GM19438 (cell line): ENCODE data around the gene DENND1A.

Experiments used
- ATAC-seq: cut with Tn5 transposase; IDR thresholded peaks from one replicate; pipeline ENCODE4 v1.9.1; 2021; ENCODE audit warnings: low read depth; ENCODE audit not compliant: unreplicated experiment

The DENND1A gene

DNA sequence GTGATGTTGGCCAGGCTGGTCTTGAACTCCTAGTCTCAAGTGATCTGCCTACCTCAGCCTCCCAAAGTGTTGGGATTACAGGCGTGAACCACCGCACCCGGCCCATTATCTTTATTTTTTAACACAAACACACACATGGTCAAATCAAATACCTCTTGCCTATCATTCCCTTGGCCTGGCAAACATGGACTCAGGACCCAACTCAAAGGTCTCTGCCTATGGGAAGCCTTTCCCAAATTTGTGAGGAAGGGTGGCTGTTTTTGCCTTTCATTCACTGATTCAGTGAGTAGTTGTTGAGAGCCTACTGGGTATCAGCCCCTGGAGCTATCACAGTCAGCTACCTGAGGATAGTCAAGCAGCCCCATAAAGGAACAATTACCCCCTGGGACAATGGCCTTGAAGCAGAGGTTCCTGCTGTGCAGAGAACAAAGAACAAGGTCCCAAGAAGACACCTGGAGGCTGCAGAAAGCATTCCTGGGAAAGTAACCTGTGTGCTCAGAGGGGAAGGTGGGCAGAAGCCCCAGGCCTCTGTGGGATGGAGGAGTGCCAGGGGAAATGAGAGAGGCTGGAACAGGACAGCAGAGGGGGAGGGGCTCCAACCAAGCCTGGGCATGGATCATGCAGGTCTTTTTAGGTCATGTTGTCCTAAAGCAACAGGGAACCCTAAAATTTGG is 447.5 kb downstream of the DENND1A start:
- no peak for ATAC-seq

DNA sequence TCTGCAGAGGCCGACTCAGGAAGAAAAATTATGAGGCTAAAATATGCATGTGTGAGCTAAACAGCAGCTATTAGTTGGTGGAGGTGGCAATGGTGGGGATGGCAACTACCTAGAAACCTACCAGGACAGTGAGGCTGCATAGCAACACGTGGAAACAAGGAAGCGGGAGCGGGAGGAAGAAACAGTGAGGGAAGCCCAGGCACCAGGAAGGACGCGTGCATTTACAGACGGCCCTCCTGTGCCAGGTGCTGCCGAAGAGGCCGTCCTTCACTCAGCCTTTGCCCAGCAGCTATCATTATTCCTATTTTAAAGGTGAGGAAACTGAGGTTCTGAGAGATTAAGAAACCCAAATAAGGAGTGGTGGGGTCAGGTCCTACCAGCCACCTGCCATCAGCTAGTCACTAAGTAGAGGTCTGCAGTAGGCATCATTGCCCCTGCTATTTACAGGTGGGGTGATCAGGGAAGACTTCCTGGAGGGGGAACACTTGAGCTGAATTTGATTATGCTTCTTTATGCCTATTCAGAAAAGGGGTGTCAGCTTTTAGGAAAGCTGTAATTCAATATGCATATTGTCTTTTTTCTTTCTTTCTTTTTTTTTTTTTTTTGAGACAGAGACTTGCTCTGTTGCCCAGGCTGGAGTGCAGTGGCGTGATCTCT is 448.6 kb downstream of the DENND1A start:
- ATAC-seq, result no peak

DNA sequence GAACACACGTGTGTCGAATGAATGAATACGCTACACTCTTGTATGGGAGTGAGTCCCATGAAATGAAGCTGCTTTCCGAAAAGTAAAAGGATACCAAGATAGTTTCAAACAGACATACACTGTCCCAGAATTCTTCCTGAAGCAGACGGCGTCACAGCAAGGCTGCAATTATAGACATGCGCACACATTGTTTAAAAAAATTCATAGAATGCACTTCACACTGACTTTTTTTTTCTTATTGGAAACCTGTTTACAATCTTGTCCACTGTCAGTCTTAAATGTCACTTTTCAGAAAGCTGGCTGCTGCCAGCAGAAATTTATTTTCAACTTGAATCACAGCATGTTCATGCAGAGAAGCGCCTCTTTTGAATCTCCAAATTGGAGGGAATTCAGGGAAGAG is 449.1 kb downstream of the DENND1A start:
- ATAC-seq, result no peak

DNA sequence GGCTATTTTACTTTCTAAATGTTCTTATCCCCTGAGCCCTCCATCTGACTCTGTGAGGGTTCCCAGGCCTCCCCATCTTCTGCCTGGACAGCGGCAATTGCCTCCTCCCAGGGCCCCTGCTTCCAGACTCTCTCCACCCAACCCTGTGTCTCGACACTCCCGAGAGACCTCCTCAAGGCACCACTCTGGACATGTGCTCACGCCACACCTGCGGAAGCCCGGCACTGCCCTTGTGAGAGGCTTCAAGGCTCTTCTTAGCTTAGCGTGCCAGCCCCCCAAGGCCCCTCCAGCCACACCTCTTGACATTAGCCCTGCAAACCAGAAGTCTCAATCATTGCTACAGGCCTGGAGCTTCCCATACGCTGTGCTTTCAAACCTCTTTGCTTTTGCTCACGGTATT is 449.8 kb downstream of the DENND1A start:
- ATAC-seq, result no peak

DNA sequence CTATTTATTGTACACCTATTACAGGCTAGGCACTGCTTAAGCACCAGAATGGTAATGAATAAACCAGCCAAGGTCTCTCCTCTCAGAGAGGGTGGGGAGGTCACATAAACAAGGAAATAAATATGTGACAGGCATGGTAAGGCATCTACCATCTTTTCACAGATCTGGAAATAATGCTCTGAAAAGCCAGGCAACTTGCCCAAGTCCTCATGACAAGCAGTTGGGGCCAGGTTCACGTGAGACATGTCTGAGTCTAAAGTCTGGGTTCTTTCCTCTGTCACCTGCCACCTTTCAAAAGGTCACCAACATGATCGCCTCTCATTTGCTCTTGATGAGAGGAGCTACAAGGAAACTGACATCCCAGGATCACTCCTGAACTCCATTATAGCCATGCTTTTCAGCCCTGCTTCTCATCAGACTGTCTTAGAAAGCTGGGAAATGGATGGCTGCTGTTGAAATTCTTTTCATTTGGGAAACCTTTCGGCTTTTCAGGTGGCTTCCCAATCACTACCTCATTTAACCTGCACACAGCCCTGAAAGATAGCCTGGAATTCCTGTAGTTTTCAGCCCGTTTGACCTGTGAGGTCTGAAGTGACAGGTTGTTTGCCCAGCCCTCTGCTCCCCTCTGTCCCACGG is 450.8 kb downstream of the DENND1A start:
- no peak for ATAC-seq

DNA sequence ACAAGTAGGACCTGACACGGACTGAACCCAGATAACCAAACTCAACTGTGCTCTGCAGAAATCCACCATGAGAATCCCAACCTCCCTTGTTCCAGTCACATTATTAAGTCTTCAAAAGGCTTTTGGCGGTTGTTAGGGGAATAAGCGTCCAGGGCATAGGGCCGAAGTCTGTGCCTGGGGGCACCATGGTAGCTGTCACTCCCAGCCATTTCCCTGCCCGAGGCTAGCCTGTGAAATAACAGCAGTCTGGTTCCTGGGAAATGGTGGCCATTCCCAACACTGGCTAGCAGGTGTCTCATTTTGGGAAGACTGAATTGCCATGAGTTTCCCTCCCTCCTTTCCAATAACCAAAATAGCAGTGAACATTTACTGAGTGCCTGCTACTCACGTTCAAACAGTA is 451.8 kb downstream of the DENND1A start:
- ATAC-seq, result no peak

DNA sequence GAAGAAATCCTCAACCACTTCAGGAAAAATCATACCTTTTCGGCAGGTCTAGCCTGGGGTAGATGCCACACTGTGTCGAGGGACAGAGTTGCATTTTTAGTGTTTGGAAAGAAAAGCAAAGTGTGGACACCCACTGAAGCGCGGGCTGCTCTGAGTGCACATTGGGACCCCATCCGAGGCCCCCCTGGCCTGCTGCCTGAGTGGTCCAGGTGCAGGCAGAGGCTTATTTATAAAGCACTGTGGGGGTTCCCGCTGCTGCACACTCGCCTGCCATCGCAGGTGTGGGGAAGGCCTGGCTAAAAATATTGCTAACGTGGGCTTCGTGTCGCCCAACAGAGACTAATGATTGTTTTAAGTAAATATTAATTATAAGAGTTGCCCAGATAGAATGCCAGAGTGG is 454.5 kb downstream of the DENND1A start:
- ATAC-seq, result no peak

DNA sequence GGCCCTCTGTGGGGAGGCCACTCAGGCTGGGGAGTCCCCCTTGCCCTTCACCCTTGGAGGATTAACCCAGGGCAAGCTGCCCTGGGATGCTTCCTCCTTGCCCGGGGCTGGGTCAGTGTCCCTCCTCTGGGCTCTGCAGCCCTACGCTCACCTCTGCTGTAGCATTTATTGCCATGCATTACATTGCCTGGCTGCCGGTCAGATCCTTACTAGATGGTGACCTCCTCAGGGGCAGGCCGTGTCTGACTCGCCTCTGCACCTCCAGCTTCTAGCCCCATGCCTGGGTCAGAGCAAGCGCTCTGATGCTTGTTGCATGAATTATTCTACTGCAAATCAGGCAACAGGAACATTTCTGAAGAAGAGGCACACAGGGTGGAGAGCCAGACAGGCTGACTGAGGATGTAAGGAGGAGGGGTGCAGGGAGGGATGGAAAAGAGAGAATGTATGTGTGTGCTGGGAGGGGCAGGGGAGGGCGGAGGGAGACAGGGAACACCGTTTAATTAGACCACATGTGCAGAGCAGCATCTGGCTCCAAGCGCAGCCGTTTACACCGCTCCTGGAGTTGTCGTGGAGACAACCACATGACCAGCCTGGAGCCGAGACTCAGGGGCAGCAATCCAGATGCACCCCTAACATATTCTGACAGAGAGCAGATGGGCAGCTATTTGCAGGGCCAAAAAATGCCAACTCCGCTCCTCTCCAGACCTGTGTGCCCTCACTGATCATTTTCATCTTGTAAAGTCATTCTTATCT is 456.9 kb downstream of the DENND1A start:
- no peak for ATAC-seq

DNA sequence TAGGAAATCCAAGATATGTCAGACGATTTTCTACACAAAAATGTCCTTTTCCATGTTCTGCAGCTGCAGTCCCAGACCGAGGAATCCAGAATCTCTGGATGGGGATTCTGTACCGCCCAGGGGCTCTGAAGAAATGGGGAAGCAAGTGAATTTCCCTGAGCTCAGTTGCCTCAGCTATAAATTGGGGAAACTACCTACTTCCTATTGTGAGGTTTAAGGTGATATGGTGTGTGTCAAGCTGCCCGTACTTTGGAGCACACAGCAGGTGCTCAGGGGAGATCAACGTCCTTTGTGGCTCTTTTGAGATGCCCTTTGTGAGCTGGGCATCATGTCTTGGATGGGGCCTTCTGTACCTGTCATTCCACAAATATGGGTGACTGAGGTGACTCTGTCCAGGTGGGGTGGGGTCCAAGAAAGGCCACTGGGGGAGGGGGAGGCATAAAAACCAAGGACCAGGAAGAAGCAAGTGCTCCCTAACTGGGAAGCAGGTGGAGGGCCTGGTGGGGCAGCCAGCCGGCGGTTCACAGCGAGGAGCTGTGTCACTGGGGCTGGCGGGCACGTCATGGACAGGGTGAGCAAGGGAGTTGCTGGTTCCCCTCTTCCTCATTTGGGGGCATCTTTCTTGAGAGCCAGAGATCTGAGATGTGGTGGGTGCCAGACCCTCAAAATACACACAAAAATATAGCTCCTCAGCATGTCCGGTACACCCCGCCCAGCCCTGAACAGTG is 457.9 kb downstream of the DENND1A start:
- no peak for ATAC-seq

DNA sequence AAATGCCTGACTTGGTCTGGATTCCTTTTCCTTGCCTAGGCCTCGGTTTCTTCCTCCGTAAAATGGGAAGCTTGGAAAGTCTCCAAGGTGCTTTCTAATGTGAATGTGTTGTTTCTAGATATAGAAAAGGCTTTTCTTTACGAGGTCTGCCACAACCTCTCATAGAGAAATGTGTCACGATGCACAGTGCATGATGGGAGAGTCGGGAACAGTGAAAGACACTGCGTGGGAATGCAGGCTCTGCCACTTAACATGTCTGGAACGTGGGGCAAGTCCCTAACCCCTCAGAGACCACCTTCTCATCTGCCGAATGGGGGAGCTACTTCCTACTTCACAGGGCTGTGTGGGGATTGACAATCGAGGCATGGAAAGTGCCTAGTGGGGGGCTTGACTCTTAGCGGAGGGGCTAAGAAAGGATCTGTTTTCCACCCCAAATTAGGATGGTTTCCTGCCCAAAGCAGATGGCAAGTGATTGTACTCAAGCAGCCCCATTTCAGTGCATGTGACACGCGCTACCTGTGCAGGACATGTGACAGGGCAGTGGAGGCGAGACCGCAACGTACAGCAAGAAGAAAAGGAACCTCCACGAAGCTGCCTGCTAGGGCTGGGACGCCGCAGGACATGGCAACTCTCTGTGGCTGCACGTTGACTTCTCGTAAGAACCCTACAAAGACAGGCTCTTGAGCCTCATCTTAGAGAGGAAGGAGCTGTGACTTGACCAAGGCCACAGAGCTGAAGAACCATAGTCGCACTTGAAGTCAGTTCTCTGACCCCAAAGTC is 458.7 kb downstream of the DENND1A start:
- ATAC-seq, result no peak

DNA sequence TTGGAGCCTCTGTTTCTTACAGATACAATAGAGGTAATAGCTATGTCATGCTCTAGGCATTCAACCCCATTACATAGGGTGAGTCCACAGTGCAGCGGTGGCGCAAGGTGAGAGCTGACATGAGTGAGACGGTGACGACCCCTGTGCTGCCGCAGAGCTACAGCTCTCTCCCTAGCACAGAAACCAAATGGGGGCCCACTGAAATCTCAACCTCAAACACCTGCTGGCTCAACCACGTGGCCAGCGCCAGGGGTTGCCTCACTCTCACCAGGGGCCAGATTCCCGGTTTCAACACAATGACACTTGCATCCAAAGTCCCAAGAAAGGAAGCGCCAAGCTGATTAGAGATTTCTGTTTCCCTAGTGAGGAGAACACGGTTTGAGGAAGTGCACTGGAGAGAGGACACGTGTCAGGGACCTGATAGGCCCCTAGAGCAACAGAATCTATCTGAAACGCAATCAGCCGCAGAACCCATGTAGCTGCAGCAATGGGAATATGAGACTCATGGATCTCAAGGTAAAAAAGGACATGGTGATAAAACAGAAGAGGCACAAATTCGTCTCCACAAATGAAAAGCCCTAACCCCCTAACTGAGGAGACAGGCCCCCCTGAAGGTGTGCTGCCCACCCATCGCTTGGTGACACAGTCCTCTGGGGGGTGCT is 459.7 kb downstream of the DENND1A start:
- no peak for ATAC-seq

DNA sequence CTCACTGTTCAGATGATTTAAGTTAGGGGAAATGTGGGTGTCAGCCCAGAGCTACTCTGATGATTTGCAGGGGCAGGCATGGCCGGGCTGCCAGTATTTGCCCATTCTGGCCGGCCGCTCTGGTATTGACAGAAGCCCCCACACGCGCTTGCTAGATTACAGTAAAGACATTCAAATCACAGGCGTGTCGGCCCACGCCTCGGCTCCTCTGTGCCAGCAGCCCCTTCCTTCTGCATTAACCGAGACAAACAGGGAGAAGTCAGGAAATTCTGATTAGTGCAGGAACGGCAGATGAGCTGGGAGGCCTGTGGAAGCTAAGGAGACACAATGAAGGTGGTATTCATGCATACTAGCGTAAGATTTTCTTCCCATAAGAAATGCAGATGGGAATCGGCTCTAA is 460.6 kb downstream of the DENND1A start:
- ATAC-seq, result no peak

DNA sequence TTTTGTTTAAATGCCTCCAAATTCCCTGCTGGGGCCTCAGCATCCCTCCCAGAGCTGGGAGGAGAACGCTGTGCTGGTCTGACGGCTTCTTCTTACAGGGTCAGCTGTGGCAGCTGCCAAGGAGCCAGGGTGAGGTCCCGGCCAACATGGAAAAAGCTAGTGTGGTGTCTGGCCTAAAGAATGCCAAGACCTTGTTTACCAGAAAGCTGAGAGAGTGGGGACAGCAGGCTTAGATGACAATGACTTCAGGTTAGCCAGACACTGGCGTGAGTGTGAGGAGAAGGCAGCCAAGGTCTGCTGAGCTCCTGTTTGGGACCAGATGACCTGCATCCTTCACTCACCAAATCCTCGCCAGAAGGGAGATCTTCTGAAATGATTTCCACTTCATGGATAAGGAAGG is 461.4 kb downstream of the DENND1A start:
- no peak for ATAC-seq

DNA sequence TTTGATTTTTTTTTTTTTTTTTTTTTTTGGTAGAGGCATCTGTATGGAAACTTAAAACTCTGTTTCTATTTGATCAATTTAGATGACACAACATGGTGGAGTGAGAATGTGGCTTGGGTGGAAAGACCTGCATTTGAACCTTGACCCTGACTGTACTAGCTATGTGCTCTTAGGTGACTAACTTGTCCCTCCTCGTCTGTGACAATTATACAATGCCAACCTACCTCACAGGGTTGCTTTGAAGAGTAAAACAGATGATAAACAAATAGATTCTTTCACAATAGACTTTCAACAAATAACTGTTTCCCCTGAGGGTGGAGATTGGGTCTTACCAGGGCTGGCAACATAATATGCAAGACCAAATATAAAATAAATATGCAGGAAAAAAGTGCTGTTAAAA is 464.6 kb downstream of the DENND1A start:
- no peak for ATAC-seq

DNA sequence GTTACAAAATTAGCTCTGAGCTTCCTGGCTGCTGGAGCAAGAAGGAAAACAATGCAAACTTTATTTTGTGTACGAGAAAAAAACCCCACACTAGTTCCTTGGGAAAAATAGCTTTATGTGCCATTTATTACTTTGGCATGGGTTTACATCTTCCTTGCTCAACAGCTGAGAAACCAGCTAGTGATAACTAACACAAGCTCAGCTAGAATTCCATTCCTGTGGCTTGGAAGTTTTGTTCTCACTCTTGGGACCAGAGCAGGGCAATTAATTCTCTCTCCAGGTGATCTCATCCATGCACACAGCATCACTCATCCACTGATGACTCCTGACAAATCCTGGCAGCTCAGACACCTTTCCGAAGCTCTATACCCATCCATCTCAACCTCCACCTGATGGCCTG is 469.8 kb downstream of the DENND1A start:
- no peak for ATAC-seq

DNA sequence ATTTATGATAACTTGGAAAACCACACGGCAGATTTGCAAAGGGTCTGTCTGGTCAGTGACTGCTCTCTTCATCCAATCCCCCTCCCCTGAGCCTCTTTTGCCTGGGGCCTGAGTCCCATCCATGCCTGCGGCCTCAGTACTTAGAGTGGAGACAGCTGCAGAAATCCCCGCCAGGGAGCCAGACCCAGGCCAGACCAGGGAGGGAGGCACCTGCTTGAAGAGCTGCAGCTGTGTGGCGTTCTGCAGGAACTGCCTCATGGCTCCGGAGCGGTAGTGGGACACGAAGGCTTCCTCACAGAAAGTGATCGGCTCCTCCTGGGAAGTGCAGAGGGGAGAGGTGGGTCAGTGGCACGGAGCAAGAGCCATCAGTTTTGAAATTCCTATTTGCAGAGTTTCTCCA is 472.3 kb downstream of the DENND1A start:
- no peak for ATAC-seq

DNA sequence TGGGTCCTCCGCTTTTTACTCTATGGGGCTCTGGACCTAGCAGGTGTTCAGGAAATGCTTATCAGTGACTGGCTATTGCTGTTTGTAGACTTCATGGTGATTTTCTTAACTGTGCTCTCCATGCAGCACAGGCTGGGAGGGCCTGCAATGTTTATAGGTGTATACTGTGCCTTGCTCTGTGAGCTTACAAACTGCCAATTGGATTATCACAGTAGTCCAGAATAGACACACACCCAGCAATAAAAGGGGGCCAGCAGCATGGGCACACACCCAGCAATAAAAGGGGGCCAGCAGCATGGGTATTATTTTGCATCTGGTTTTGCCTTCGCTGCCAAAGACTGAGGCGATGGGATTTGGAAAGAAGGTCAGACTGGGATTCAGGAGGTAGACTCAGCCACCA is 473.9 kb downstream of the DENND1A start:
- ATAC-seq, result no peak

DNA sequence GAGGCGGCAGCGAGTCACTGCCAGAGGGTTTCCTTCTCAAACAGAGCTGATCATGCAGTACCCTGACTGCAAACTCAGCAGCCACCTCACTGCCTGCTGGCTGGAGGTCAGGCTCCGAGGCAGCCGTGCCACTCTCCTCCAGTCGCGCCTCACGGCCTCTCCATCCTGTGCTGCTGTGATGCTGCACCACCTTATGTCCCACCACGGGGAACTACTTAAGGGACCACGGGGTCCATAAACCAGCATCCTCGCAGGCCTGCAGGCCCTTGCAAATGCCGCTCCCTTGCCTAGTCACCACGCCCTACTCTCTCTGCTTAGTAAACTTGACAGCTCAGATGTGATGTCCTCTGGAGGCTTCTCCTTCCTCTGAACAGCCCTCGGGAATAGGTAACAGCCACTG is 474.7 kb downstream of the DENND1A start:
- no peak for ATAC-seq

DNA sequence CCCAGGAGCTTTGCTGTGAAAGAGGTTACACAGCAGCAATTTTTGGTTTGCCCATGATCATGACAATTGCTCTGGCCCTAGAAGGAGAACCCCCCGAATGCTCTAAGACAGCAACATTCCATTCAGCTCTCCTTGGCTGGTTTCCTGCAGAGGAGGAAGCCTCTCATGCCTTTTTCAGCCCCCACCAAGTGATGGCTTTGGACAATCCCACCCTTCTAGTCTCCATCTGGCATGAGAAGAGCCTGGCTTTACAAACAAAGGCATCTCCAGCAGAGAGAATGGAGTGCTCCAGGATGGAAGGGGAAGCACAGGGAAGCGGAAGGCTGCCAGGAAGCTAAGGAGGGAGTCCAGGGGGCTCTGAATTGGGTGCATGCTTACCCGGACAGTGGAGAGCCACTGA is 475.6 kb downstream of the DENND1A start:
- no peak for ATAC-seq
